MCF 10A (cell line): ENCODE results near the gene IGFL2. TPM values are rescaled to one million over a fixed set of nuclear protein-coding genes. Genes with fewer than 3 reads are reported as not detected.
"Not testable (repeated sequence)": the region's sequence is repeated elsewhere in the genome, so short reads cannot be mapped to it uniquely, and the experiment has no call there.

Experiments used
- BruUV-seq: library from RNA; stranded (reverse); fragments of 400-500 nt; replicated peaks from 2 replicates; lab custom pipeline; 2021; lab: Mats Ljungman, UMichigan
- CTCF ChIA-PET: fragments of 300-600 bp; sonication (Branson Sonifier 250); formaldehyde crosslinking; extraction: SDS; loops from one replicate; lab custom pipeline; 2021; ENCODE audit warnings: antibody characterized with exemption, inconsistent platforms; lab: Yijun Ruan, JAX
- POLR2A ChIA-PET: fragments of 300-600, 350-650 bp; sonication (Branson Sonifier 250); formaldehyde crosslinking; extraction: SDS; loops from one replicate; lab custom pipeline; 2020; ENCODE audit warnings: antibody characterized with exemption, inconsistent platforms; lab: Yijun Ruan, JAX
- DNase-seq: peaks from one replicate; pipeline ENCODE4 v3.0.0-alpha.2; 2018; ENCODE audit not compliant: unreplicated experiment
- H3K27ac Mint-ChIP-seq: one replicate; pipeline ENCODE4 v1.8.0; 2022; ENCODE audit warnings: mild to moderate bottlenecking, low read depth, mixed read lengths; ENCODE audit not compliant: unreplicated experiment
- H3K27me3 Mint-ChIP-seq: one replicate; pipeline ENCODE4 v1.8.0; 2022; ENCODE audit warnings: mixed read lengths; ENCODE audit not compliant: insufficient read depth, unreplicated experiment
- H3K36me3 Mint-ChIP-seq: one replicate; pipeline ENCODE4 v1.8.0; 2022; ENCODE audit warnings: mild to moderate bottlenecking, moderate library complexity, mixed read lengths; ENCODE audit not compliant: insufficient read depth, unreplicated experiment
- H3K4me1 Mint-ChIP-seq: one replicate; pipeline ENCODE4 v1.8.0; 2022; ENCODE audit warnings: mixed read lengths; ENCODE audit not compliant: insufficient read depth, unreplicated experiment
- H3K4me3 Mint-ChIP-seq: one replicate; pipeline ENCODE4 v1.8.0; 2022; ENCODE audit warnings: mild to moderate bottlenecking, moderate library complexity, mixed read lengths; ENCODE audit not compliant: unreplicated experiment
- H3K9me3 Mint-ChIP-seq: one replicate; pipeline ENCODE4 v1.8.0; 2022; ENCODE audit warnings: mixed read lengths; ENCODE audit not compliant: unreplicated experiment
- intact Hi-C: fragments of 100-400 bp; cut with micrococcal nuclease; formaldehyde crosslinking; loops from 2 replicates; pipeline ENCODE4 v1.14.1; 2022
- total RNA-seq: library from RNA; stranded (reverse); gene quantifications from 2 replicates; pipeline ENCODE4 v1.2.3, GENCODE V29; 2022
- TF ChIP-seq, protein P1 (sequence below): fragments of 200-600 bp; IDR thresholded peaks from one replicate; pipeline ENCODE4 v1.8.0; 2022; ENCODE audit warnings: antibody characterized with exemption, mild to moderate bottlenecking; ENCODE audit not compliant: unreplicated experiment

IGFL2 gene
- total RNA-seq, 1 experiment from 2014 or later = 1.3 TPM

DNA sequence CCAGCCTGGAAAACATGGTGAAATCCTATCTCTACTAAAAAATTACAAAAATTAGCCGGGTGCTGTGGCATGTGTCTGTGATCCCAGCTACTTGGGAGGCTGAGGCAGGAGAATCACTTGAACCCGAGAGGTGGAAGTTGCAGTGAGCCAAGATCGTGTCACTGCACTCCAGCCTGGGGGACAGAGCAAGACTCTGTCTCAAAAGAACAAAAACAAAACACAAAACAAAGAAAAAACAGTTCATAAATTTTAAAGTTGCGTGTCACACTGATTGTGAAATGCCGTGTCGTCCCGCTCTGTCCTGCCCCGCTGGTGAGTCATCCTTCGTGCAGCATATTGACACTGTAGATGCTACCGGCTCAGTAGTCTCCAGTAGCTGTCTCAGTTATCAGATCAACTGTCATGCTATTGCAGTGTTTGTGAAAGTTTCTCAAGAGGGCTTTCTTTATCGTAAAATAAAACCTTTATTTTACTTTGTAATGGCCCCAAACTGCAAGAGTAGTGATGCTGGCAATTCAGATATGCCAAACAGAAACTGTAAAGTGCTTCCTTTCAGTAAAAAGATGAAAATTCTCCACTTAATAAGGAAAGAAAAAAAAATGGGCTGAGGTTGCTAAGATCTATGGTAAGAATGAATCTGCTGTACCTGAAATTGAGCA lies 45.1 kb downstream of the IGFL2 start:
- H3K36me3 Mint-ChIP-seq = peaks cover 4% of the 10 kb centered on the region
- peaks cover 35% of the 10 kb centered on the region for H3K4me1 Mint-ChIP-seq
- POLR2A ChIA-PET = interaction anchor here (0.6 to 2.6 kb wide), 8 partner anchors 9 to 111 kb away, joined by 3 to 32 read pairs (median 8); no protein-coding TSS in a partner anchor
- intact Hi-C loops = no loop called here
- peak overlapping the region; percentile 30 for H3K4me3 Mint-ChIP-seq
- H3K9me3 Mint-ChIP-seq = no peaks in the 10 kb centered on the region
- peak overlapping the region; percentile 75 for H3K27ac Mint-ChIP-seq
- peak; percentile 91 for DNase-seq
- CTCF ChIA-PET = interaction anchor here (0.5 to 8.7 kb wide), 7 partner anchors 20 to 115 kb away, joined by 3 to 88 read pairs (median 4); no protein-coding TSS in a partner anchor
- no TSS peak for BruUV-seq
- TF ChIP-seq, protein P1, sequence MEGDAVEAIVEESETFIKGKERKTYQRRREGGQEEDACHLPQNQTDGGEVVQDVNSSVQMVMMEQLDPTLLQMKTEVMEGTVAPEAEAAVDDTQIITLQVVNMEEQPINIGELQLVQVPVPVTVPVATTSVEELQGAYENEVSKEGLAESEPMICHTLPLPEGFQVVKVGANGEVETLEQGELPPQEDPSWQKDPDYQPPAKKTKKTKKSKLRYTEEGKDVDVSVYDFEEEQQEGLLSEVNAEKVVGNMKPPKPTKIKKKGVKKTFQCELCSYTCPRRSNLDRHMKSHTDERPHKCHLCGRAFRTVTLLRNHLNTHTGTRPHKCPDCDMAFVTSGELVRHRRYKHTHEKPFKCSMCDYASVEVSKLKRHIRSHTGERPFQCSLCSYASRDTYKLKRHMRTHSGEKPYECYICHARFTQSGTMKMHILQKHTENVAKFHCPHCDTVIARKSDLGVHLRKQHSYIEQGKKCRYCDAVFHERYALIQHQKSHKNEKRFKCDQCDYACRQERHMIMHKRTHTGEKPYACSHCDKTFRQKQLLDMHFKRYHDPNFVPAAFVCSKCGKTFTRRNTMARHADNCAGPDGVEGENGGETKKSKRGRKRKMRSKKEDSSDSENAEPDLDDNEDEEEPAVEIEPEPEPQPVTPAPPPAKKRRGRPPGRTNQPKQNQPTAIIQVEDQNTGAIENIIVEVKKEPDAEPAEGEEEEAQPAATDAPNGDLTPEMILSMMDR = no peak
- H3K27me3 Mint-ChIP-seq = no peaks in the 10 kb centered on the region

DNA sequence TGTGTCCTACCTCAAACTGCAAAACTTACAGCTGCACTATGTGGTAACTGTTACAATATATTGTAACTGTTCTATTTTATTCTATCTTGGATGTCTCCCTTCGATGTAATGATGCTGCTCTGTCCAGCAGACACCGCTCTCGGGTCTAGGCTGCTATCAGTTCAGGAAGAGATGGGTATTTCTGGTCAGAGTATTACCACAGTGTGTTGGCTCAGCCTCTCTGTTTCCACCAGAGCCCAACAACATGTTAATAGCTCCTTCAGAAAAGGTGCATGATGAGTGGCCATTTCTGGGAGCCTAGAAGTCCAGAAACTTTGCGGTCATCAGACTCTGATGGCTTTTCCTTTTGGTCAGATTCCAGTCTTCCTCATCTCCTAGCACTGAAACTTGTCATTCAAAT lies 45.6 kb downstream of the IGFL2 start:
- Mint-ChIP-seq H3K4me1 (peaks cover 39% of the 10 kb centered on the region), H3K27ac (peak overlapping the region; percentile 75), H3K9me3 (no peaks in the 10 kb centered on the region), H3K27me3 (no peaks in the 10 kb centered on the region), H3K36me3 (peaks cover 4% of the 10 kb centered on the region), H3K4me3 (no peak overlapping the region)
- TF ChIP-seq, protein P1 = no peak
- BruUV-seq = no TSS peak
- DNase-seq = no peak
- ChIA-PET CTCF (interaction anchor here (0.5 to 8.7 kb wide), 8 partner anchors 20 to 129 kb away, joined by 3 to 88 read pairs (median 4); no protein-coding TSS in a partner anchor), POLR2A (interaction anchor here (0.6 to 2.6 kb wide), 10 partner anchors 8 to 125 kb away, joined by 3 to 32 read pairs (median 5); no protein-coding TSS in a partner anchor)
- intact Hi-C loops = no loop called here

DNA sequence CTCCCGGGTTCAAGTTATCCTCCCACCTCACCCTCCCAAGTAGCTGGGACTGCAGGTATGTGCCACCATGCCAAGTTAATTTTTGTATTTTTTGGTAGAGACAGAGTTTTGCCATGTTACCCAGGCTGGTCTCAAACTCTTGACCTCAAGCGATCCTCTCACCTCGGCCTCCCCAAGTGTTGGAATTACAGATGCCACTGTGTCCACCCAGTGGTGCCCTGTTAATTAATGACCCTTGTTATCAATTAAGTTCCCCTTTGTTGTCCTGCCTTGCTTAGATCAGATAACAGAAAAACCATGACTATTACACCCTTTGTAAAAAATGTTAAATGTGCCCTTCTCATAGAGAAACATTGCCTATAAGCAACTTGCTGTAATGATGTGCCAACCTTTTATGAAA lies 47.1 kb downstream of the IGFL2 start:
- DNase-seq = no peak
- BruUV-seq = no TSS peak
- H3K27ac Mint-ChIP-seq = no peak overlapping the region
- H3K9me3 Mint-ChIP-seq = no peaks in the 10 kb centered on the region
- POLR2A ChIA-PET = interaction anchor here (0.7 to 2.6 kb wide), 4 partner anchors 11 to 80 kb away, joined by 3 to 16 read pairs (median 8); no protein-coding TSS in a partner anchor
- peaks cover 45% of the 10 kb centered on the region for H3K4me1 Mint-ChIP-seq
- no peaks in the 10 kb centered on the region for H3K27me3 Mint-ChIP-seq
- TF ChIP-seq, protein P1 = no peak
- no peaks in the 10 kb centered on the region for H3K36me3 Mint-ChIP-seq
- intact Hi-C loops = no loop called here
- no peak overlapping the region for H3K4me3 Mint-ChIP-seq
- CTCF ChIA-PET = interaction anchor here (0.6 to 8.7 kb wide), 3 partner anchors 69 to 645 kb away, joined by 6 to 88 read pairs (median 11); no protein-coding TSS in a partner anchor

DNA sequence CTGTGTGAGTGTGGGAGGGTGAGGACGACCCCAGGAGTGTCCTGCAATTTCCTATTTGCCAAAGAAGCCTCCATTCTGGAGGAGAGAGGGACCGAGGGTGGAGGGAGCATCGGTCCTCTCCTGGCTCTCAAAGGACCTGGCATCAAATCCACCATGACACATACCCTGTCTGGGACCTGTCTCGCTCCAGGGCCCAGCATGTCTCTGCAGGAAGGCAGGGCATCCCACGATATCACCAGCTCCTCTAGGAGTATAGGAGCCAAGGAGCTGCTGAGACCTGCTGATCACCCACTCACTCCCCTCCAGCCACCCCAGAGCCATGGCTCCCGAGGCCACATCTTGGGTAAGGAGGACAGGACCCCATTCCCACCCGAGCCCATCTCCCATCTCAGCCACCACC lies 47.9 kb downstream of the IGFL2 start:
- H3K27ac Mint-ChIP-seq, H3K9me3 Mint-ChIP-seq, DNase-seq, H3K36me3 Mint-ChIP-seq, BruUV-seq, H3K27me3 Mint-ChIP-seq, POLR2A ChIA-PET, intact Hi-C loops, H3K4me3 Mint-ChIP-seq: not testable (repeated sequence)
- peaks cover 48% of the 10 kb centered on the region for H3K4me1 Mint-ChIP-seq
- CTCF ChIA-PET = interaction anchor here (0.6 to 8.7 kb wide), 5 partner anchors 68 to 605 kb away, joined by 3 to 88 read pairs (median 5); no protein-coding TSS in a partner anchor
